AG09309 (cell line): Measurements from ENCODE around the gene VPS39.

Experiments used
- DNase-seq: peaks from one replicate; pipeline ENCODE4 v3.0.0-alpha.2; 2010; ENCODE audit warnings: low read depth
- H3K4me3 ChIP-seq: 2 replicates; pipeline ENCODE4 v1.5.1; 2011; ENCODE audit warnings: mild to moderate bottlenecking, low read depth, low read length, moderate library complexity; ENCODE audit not compliant: control insufficient read depth
- CTCF ChIP-seq: IDR thresholded peaks from 2 replicates; pipeline ENCODE4 v1.5.1; 2011; ENCODE audit warnings: mild to moderate bottlenecking, low read depth, low read length, inconsistent platforms; ENCODE audit not compliant: insufficient read depth, control insufficient read depth; ENCODE audit errors: missing control alignments

The VPS39 gene

GRCh38 chr15:42152921-42153698 lies 55.0 kb downstream of the VPS39 start:
- TF ChIP-seq CTCF: no peak
- no peak for DNase-seq
- no peak overlapping the region for H3K4me3 ChIP-seq

- no peak for TF ChIP-seq CTCF
- H3K4me3 ChIP-seq: no peak overlapping the region
- no peak for DNase-seq
These were observed 55.7 kb downstream of the VPS39 start for GRCh38 chr15:42152196-42152920.

GRCh38 chr15:42151736-42152135 lies 56.4 kb downstream of the VPS39 start:
- TF ChIP-seq CTCF: no peak
- DNase-seq: no peak
- no peak overlapping the region for H3K4me3 ChIP-seq

GRCh38 chr15:42151141-42151561 lies 57.0 kb downstream of the VPS39 start:
- TF ChIP-seq CTCF: no peak
- DNase-seq: no peak

GRCh38 chr15:42150219-42150970 lies 57.7 kb downstream of the VPS39 start:
- H3K4me3 ChIP-seq: no peak overlapping the region
- TF ChIP-seq CTCF: no peak
- no peak for DNase-seq

More at GRCh38 chr15:42151141-42151561, 57.0 kb downstream of the VPS39 start:
- no peak overlapping the region for H3K4me3 ChIP-seq

GRCh38 chr15:42149493-42150218 lies 58.4 kb downstream of the VPS39 start:
- DNase-seq: no peak
- no peak for TF ChIP-seq CTCF
- no peak overlapping the region for H3K4me3 ChIP-seq
